Osteoblast (primary cell): ENCODE results near the gene STX19. TPM values are rescaled to one million over a fixed set of nuclear protein-coding genes. Genes with fewer than 3 reads are reported as not detected.

Experiments
- DNase-seq: peaks from one replicate; pipeline ENCODE4 v3.0.0; 2011; ENCODE audit warnings: low spot score, mixed read lengths; ENCODE audit not compliant: insufficient read length; ENCODE audit errors: missing footprints
- H2AFZ ChIP-seq: 2 replicates; pipeline ENCODE4 v1.6.0; 2011; ENCODE audit warnings: mild to moderate bottlenecking, low read length
- H3K27ac ChIP-seq: 2 replicates; pipeline ENCODE4 v1.5.1; 2011; ENCODE audit warnings: mild to moderate bottlenecking, low read depth, low read length, moderate library complexity
- H3K27me3 ChIP-seq: 2 replicates; pipeline ENCODE4 v1.6.0; 2012; ENCODE audit warnings: mild to moderate bottlenecking, control low read depth, inconsistent platforms, low read length, moderate library complexity; ENCODE audit not compliant: insufficient read depth
- H3K36me3 ChIP-seq: 2 replicates; pipeline ENCODE4 v1.5.1; 2011; ENCODE audit warnings: mild to moderate bottlenecking, low read length, control low read depth, moderate library complexity; ENCODE audit not compliant: insufficient read depth
- H3K4me1 ChIP-seq: 2 replicates; pipeline ENCODE4 v1.5.1; 2011; ENCODE audit warnings: mild to moderate bottlenecking, low read length, control low read depth, moderate library complexity; ENCODE audit not compliant: insufficient read depth
- H3K4me2 ChIP-seq: 2 replicates; pipeline ENCODE4 v1.6.0; 2011; ENCODE audit warnings: mild to moderate bottlenecking, low read length; ENCODE audit not compliant: insufficient read depth
- H3K4me3 ChIP-seq: fragments of 200-600 bp; sonication (generic); 3 replicates; pipeline ENCODE4 v1.5.1; 2012; ENCODE audit warnings: mild to moderate bottlenecking, low read length, inconsistent platforms; ENCODE audit not compliant: insufficient read depth
- H3K79me2 ChIP-seq: 2 replicates; pipeline ENCODE4 v1.6.0; 2012; ENCODE audit warnings: mild to moderate bottlenecking, low read length, control low read depth, inconsistent platforms; ENCODE audit not compliant: insufficient read depth
- H3K9me3 ChIP-seq: 2 replicates; pipeline ENCODE4 v1.5.1; 2011; ENCODE audit warnings: low read depth, low read length, control low read depth
- H4K20me1 ChIP-seq: 2 replicates; pipeline ENCODE4 v1.6.0; 2012; ENCODE audit warnings: mild to moderate bottlenecking, low read length, control low read depth; ENCODE audit not compliant: insufficient read depth
- CTCF ChIP-seq: IDR thresholded peaks from 2 replicates; pipeline ENCODE4 v1.5.1; 2011; ENCODE audit warnings: mild to moderate bottlenecking, low read depth, low read length, moderate library complexity; ENCODE audit errors: extremely low read depth
- total RNA-seq: library from RNA; depleted of rRNA; stranded (reverse); fragments of >200 nt; gene quantifications from 2 replicates; pipeline ENCODE4 v1.2.3, GENCODE V29; 2012

STX19 gene
- total RNA-seq, 1 donor = under 0.01 TPM

GRCh38 chr3:94008253-94008652, 20.1 kb downstream of the STX19 start:
- Histone ChIP-seq H3K79me2 (no peaks in the 10 kb centered on the region), H2AFZ (no peak overlapping the region), H3K27me3 (no peaks in the 10 kb centered on the region), H4K20me1 (no peaks in the 10 kb centered on the region), H3K9me3 (no peaks in the 10 kb centered on the region), H3K4me2 (no peak overlapping the region), H3K36me3 (no peaks in the 10 kb centered on the region), H3K27ac (no peak overlapping the region), H3K4me3 (no peak overlapping the region), H3K4me1 (no peaks in the 10 kb centered on the region)
- no peak for DNase-seq
- TF ChIP-seq CTCF = no peak

DNA sequence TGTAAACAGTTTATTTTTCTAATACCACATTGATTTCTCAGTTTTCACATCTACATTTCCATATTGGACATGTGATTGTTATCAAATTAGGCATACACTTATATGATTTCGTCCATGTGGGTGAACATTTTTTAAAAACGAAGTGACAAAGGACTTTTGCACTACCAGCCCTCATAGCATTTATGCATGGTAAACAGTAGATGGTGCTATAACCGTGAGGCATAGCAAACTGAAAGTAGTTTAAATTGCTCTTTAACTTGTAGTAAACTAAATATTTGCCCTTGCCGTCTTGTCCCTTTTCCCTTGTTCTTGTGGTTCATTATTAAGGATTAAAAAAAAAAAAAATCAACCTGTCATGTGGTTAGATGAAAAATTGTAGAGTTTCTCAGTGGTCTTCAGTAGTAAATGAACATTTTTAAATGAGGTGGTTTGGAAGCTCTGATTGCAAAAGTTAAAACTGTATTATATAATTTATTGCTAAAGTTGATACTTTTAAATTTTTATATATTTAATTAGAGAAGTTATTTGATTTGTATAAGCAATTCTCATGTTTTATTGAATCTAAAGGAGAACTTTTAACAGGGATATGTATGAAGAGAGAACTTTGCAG, 24.0 kb downstream of the STX19 start:
- Histone ChIP-seq H3K9me3 (no peaks in the 10 kb centered on the region), H3K27me3 (no peaks in the 10 kb centered on the region), H2AFZ (peak overlapping the region; percentile 13), H3K4me2 (peak overlapping the region; percentile 79), H3K79me2 (no peaks in the 10 kb centered on the region), H3K27ac (peak overlapping the region; percentile 51), H4K20me1 (no peaks in the 10 kb centered on the region), H3K4me1 (no peaks in the 10 kb centered on the region), H3K36me3 (no peaks in the 10 kb centered on the region), H3K4me3 (peak overlapping the region; percentile 52)
- DNase-seq = no peak
- TF ChIP-seq CTCF = peak; percentile 90

GRCh38 chr3:94001827-94002495, 26.4 kb downstream of the STX19 start:
- no peaks in the 10 kb centered on the region for H3K27me3 ChIP-seq
- no peak overlapping the region for H3K4me3 ChIP-seq
- DNase-seq = no peak
- no peak overlapping the region for H2AFZ ChIP-seq
- H3K27ac ChIP-seq = no peak overlapping the region
- no peaks in the 10 kb centered on the region for H3K36me3 ChIP-seq
- no peaks in the 10 kb centered on the region for H4K20me1 ChIP-seq
- no peak for TF ChIP-seq CTCF
- no peaks in the 10 kb centered on the region for H3K79me2 ChIP-seq
- H3K9me3 ChIP-seq = no peaks in the 10 kb centered on the region
- H3K4me1 ChIP-seq = no peaks in the 10 kb centered on the region
- H3K4me2 ChIP-seq = no peak overlapping the region

- no peaks in the 10 kb centered on the region for H3K9me3 ChIP-seq
- H3K27me3 ChIP-seq = no peaks in the 10 kb centered on the region
- H3K36me3 ChIP-seq = no peaks in the 10 kb centered on the region
- no peaks in the 10 kb centered on the region for H3K79me2 ChIP-seq
- no peak overlapping the region for H3K4me2 ChIP-seq
- H3K4me3 ChIP-seq = no peak overlapping the region
- no peak for DNase-seq
- H3K27ac ChIP-seq = no peak overlapping the region
- no peaks in the 10 kb centered on the region for H4K20me1 ChIP-seq
- no peak overlapping the region for H2AFZ ChIP-seq
- no peaks in the 10 kb centered on the region for H3K4me1 ChIP-seq
- no peak for TF ChIP-seq CTCF
Measured at GRCh38 chr3:94001191-94001590, 27.2 kb downstream of the STX19 start.
